ENCODE measurements around the gene AQR.

AQR gene

GRCh38 chr15:34876640-34877039 lies 92.9 kb downstream of the AQR start:
- no peak for DNase-seq (ENCODE audit: low read depth)

GRCh38 chr15:34869110-34869509 lies 100.4 kb downstream of the AQR start:
- DNase-seq (ENCODE audit: low read depth), result no peak

GRCh38 chr15:34865531-34865930 lies 104.0 kb downstream of the AQR start:
- no peak for DNase-seq (ENCODE audit: low read depth)

- DNase-seq (ENCODE audit: low read depth), result no peak
These were observed 108.3 kb downstream of the AQR start for GRCh38 chr15:34861214-34861613.

GRCh38 chr15:34855893-34856292 lies 113.6 kb downstream of the AQR start:
- DNase-seq (ENCODE audit: low read depth), result no peak

- no peak for DNase-seq (ENCODE audit: low read depth)
These were observed 114.1 kb downstream of the AQR start for GRCh38 chr15:34855413-34855812.

GRCh38 chr15:34854232-34854631 lies 115.3 kb downstream of the AQR start:
- no peak for DNase-seq (ENCODE audit: low read depth)

GRCh38 chr15:34853001-34853758 lies 116.4 kb downstream of the AQR start:
- DNase-seq (ENCODE audit: low read depth), result no peak

GRCh38 chr15:34851751-34852150 lies 117.8 kb downstream of the AQR start:
- DNase-seq (ENCODE audit: low read depth), result no peak

- no peak for DNase-seq (ENCODE audit: low read depth)
These were observed 118.5 kb downstream of the AQR start for GRCh38 chr15:34851007-34851406.

- no peak for DNase-seq (ENCODE audit: low read depth)
These were observed 119.4 kb downstream of the AQR start for GRCh38 chr15:34850121-34850520.

GRCh38 chr15:34849364-34849959 lies 120.1 kb downstream of the AQR start:
- no peak for DNase-seq (ENCODE audit: low read depth)

- DNase-seq (ENCODE audit: low read depth), result no peak
These were observed 121.9 kb downstream of the AQR start for GRCh38 chr15:34847598-34847997.

- no peak for DNase-seq (ENCODE audit: low read depth)
These were observed 128.2 kb downstream of the AQR start for GRCh38 chr15:34841262-34841725.

- DNase-seq (ENCODE audit: low read depth), result no peak
These were observed 131.3 kb downstream of the AQR start for GRCh38 chr15:34838282-34838681.

- no peak for DNase-seq (ENCODE audit: low read depth)
These were observed 132.1 kb downstream of the AQR start for GRCh38 chr15:34837246-34838016.

- DNase-seq (ENCODE audit: low read depth), result no peak
These were observed 141.2 kb downstream of the AQR start for GRCh38 chr15:34828145-34828911.

- DNase-seq (ENCODE audit: low read depth), result no peak
These were observed 147.7 kb downstream of the AQR start for GRCh38 chr15:34821831-34822230.

- no peak for DNase-seq (ENCODE audit: low read depth)
These were observed 149.4 kb downstream of the AQR start for GRCh38 chr15:34820110-34820509.

- no peak for DNase-seq (ENCODE audit: low read depth)
These were observed 151.0 kb downstream of the AQR start for GRCh38 chr15:34818526-34818925.

- no peak for DNase-seq (ENCODE audit: low read depth)
These were observed 153.7 kb downstream of the AQR start for GRCh38 chr15:34815836-34816235.

Measured in activated T-cell treated with anti-CD3 and anti-CD28 coated beads for 48 hours (primary cell).